ENCODE data around the gene ERICH4. TPM values are rescaled to one million over a fixed set of nuclear protein-coding genes. Genes with fewer than 3 reads are reported as not detected.

The ERICH4 gene
- total and polyA plus RNA-seq, 2 of the 8 experiments (the other 6 are each of a cell fraction or from before 2014, with no cell fraction given) = not detected

- Histone ChIP-seq H3K4me2 (ENCODE audit: insufficient read depth in 1 of 2, low read depth in 2 of 2, low read length in 2 of 2) (no peak overlapping the region), H2BK5ac (ENCODE audit: low read depth, low read length) (peak overlapping the region; percentile 35; the same call in 1 of the 2 replicates), H2BK20ac (ENCODE audit: low read length) (no peak overlapping the region), H2BK120ac (replicated peaks; ENCODE audit: low read depth, low read length) (no peak overlapping the region), H4K8ac (ENCODE audit: extremely low read depth, insufficient read depth, low read length) (no peak overlapping the region), H3K9ac (replicated peaks in 1 of 4; ENCODE audit: extremely low read depth in 1 of 4, low read depth in 3 of 4, low read length in 3 of 4) (no peak overlapping the region), H2BK12ac (ENCODE audit: low read depth, low read length) (no peak overlapping the region), H3K23me2 (ENCODE audit: low read depth, low read length) (no peaks in the 10 kb centered on the region), H3K14ac (ENCODE audit: insufficient read length) (no peak overlapping the region), H3K27ac (ENCODE audit: low read depth, low read length) (no peak overlapping the region), H4K5ac (ENCODE audit: insufficient read length, low read depth, low read length) (no peak overlapping the region), H2AK5ac (ENCODE audit: low read depth, low read length) (no peak overlapping the region), H3K23ac (ENCODE audit: insufficient read length) (no peak overlapping the region), H3K36me3 (ENCODE audit: control insufficient read depth in 2 of 4, insufficient read depth in 4 of 4, low read length in 3 of 4) (peaks cover 2 to 13% (median 6%) of the 10 kb centered on the region in 4 experiments; a peak in 6 of 8 replicates), H3K18ac (ENCODE audit: extremely low read depth, low read length) (no peak overlapping the region), H3K4ac (replicated peaks; ENCODE audit: insufficient read length, low read depth, low read length) (no peak overlapping the region), H3K4me1 (replicated peaks in 1 of 4; ENCODE audit: control insufficient read depth in 3 of 4, insufficient read depth in 4 of 4, low read length in 3 of 4) (no peaks in the 10 kb centered on the region), H2BK15ac (ENCODE audit: low read length) (no peak overlapping the region), H4K20me1 (replicated peaks in 1 of 2; ENCODE audit: control insufficient read depth in 1 of 2, insufficient read depth in 2 of 2, low read length in 2 of 2) (no peaks in the 10 kb centered on the region), H3K27me3 (replicated peaks in 1 of 4; ENCODE audit: control insufficient read depth in 3 of 4, extremely low read depth in 1 of 4, insufficient read depth in 3 of 4, low read length in 3 of 4) (no peaks in the 10 kb centered on the region; a peak in 1 of 7 replicates), H3K4me3 (ENCODE audit: extremely low read depth in 1 of 4, insufficient read depth in 2 of 4, low read depth in 3 of 4, low read length in 4 of 4) (no peak overlapping the region), H4K91ac (replicated peaks; ENCODE audit: insufficient read length, low read length) (no peak overlapping the region), H3K79me1 (ENCODE audit: low read depth, low read length) (no peaks in the 10 kb centered on the region), H3K9me3 (ENCODE audit: insufficient read depth in 2 of 2, low read depth in 1 of 2, low read length in 1 of 2) (no peaks in the 10 kb centered on the region), H2AFZ (ENCODE audit: low read length) (no peak overlapping the region), H3K56ac (replicated peaks; ENCODE audit: insufficient read length, low read depth, low read length) (no peak overlapping the region), H3K79me2 (ENCODE audit: control insufficient read depth in 1 of 2, insufficient read depth in 2 of 2, low read length in 2 of 2) (no peaks in the 10 kb centered on the region)
- whole genome bisulfite sequencing, 2 experiments (ENCODE audit: extremely low coverage in 1 of 2, insufficient coverage in 1 of 2, insufficient read length in 1 of 2, insufficient replicate concordance in 2 of 2, low coverage in 1 of 2, low lambda C conversion rate in 2 of 2, missing lambda C conversion rate in 1 of 2) = 88% methylated on average over 9 of the region's 9 CpGs; no CpG with 5 or more reads in 1 of the 2 experiments
- POLR2A ChIA-PET (ENCODE audit: partially characterized antibody) = interaction anchor here (0.8 to 1.8 kb wide), 3 partner anchors 16 to 24 kb away, joined by 3 to 4 read pairs (median 4); partner anchors contain the start of gene DMAC2
- no peak for DNase-seq (ENCODE audit: low read depth in 1 of 2, low spot score in 2 of 2)
- no peak for FAIRE-seq
- CTCF ChIA-PET (ENCODE audit: partially characterized antibody) = interaction anchor here (0.7 kb wide), 2 partner anchors 25 to 63 kb away, joined by 3 read pairs; partner anchors contain the start of gene DMAC2
- TF ChIP-seq CEBPB (IDR thresholded peaks at IDR 0.05; ENCODE audit: low read depth, low read length) (no peak), ZNF274 (IDR thresholded peaks at IDR 0.05; ENCODE audit: borderline replicate concordance, extremely low read depth, low read length) (no peak), CTBP2 (IDR thresholded peaks at IDR 0.05; ENCODE audit: borderline replicate concordance, insufficient read depth, insufficient read length, low read length) (no peak), BACH1 (IDR thresholded peaks at IDR 0.05; ENCODE audit: low read length) (no peak), SRF (IDR thresholded peaks at IDR 0.05; ENCODE audit: low read depth, low read length) (no peak), CHD2 (IDR thresholded peaks at IDR 0.05; ENCODE audit: low read length) (no peak), POU5F1 (IDR thresholded peaks at IDR 0.05; ENCODE audit: low read depth, low read length) (no peak), TBP (IDR thresholded peaks at IDR 0.05; ENCODE audit: low read depth, low read length) (no peak), EZH2 (IDR thresholded peaks at IDR 0.05; ENCODE audit: low read depth, low read length, severe bottlenecking) (no peak), SAP30 (IDR thresholded peaks at IDR 0.05; ENCODE audit: insufficient read depth, insufficient replicate concordance, low read length) (no peak), KDM1A (IDR thresholded peaks at IDR 0.05; ENCODE audit: borderline replicate concordance, low read length) (no peak), USF2 (IDR thresholded peaks at IDR 0.05; ENCODE audit: low read length) (no peak), SIN3A (conservative IDR thresholded peaks at IDR 0.05 in 1 of 2, IDR thresholded peaks at IDR 0.05 in 1 of 2; ENCODE audit: low read depth in 1 of 2, low read length in 2 of 2) (no peak)
Measured at GRCh38 chr19:41415154-41415571, 27.8 kb upstream of the ERICH4 start.
